Measurements from ENCODE around the gene OTC.

OTC gene

DNA sequence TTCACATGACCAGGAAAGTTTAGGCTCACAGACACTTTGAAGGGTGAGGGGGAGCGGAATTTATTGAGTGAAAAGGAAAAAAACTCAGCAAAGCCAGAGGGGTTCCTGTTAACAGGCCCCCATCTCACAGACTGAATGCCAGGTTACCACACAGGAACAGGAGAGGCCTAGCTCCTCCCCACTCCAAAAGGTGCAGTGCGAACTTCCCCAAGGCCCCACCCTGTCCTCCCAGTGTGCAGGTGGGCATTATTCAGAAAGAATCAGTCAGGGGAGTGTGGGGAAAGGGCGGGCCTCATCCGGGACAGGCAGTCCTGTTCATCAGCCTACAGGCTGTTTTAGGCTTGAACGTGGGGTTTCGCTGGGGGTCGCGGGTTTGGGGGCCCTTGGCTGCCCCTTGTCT lies 4.0 kb downstream of the OTC start:
- TF ChIP-seq CTCF (IDR thresholded peaks at IDR 0.05; ENCODE audit: insufficient read depth, missing control alignments): no peak
- FAIRE-seq: no peak
- no peak for DNase-seq (ENCODE audit: insufficient read length, low spot score)

GRCh38 chrX:38357747-38358673 lies 5.6 kb downstream of the OTC start:
- TF ChIP-seq CTCF (IDR thresholded peaks at IDR 0.05; ENCODE audit: insufficient read depth, missing control alignments): no peak
- DNase-seq (ENCODE audit: insufficient read length, low spot score) (no peak), FAIRE-seq (no peak)

DNA sequence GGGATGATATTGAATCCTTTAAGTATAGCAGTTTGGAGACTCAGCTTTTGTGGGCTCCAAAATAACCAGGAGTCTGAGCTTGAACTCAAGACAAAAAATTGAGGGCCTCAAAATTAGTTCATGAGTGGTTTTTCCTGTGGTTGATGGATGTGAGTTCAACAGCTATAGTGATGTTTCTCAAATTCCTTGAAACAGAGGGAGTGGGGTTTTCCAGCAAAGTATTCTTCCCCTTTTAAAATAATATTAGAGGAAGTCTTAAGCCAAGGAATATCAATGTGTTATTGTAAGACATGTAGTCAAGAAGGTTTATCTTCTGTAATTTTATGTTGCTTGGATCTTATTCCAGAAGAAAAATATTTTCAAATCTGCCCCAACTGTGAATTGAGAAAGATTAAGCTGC lies 10.6 kb downstream of the OTC start:
- no peak for TF ChIP-seq CTCF (IDR thresholded peaks at IDR 0.05; ENCODE audit: insufficient read depth, missing control alignments)
- DNase-seq (ENCODE audit: insufficient read length, low spot score): no peak
- peak; percentile 25 for FAIRE-seq

- DNase-seq (ENCODE audit: insufficient read length, low spot score): no peak
- no peak for TF ChIP-seq CTCF (IDR thresholded peaks at IDR 0.05; ENCODE audit: insufficient read depth, missing control alignments)
- no peak for FAIRE-seq
These were observed 13.6 kb downstream of the OTC start for GRCh38 chrX:38365954-38366353.

DNA sequence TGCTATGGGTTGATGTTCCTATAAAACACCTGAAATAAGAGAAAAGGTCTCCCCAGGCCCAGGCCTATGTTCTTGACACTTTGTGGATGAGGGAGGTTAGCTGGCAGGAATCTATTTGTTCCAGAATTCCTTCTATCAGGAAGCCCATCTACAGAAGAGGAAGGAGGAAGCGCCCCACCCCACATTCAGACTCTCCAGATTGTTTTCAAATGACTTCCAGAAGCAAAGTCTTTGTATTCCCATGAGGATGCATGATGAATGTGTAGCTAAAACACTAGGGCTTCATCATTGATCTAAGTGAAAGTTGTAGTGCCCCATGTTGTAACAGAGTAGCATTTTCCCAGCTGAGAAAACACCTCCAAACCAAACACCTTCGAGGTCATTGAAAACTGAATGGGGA lies 16.4 kb downstream of the OTC start:
- FAIRE-seq (no peak), DNase-seq (ENCODE audit: insufficient read length, low spot score) (no peak)
- TF ChIP-seq CTCF (IDR thresholded peaks at IDR 0.05; ENCODE audit: insufficient read depth, missing control alignments): no peak

GRCh38 chrX:38371641-38372040 lies 19.2 kb downstream of the OTC start:
- FAIRE-seq: no peak

More at GRCh38 chrX:38371641-38372040, 19.2 kb downstream of the OTC start:
- no peak for TF ChIP-seq CTCF (IDR thresholded peaks at IDR 0.05; ENCODE audit: insufficient read depth, missing control alignments)
- no peak for DNase-seq (ENCODE audit: insufficient read length, low spot score)
